Adrenal gland (tissue), 5 donors: Measurements from ENCODE around the gene CUTA.

Experiments
- CTCF ChIP-seq, 6 experiments: fragments of 450-650 bp in 4 of 6; fragments of 200-600 bp in 2 of 6; sonication (generic) in 1 of 6; IDR thresholded peaks; 1 replicate in 5 of 6; 2 replicates in 1 of 6; pipeline versions ENCODE4 v1.5.1 to v1.8.0; 2016 to 2021; ENCODE audit warnings: antibody characterized with exemption in 6 of 6, mild to moderate bottlenecking in 2 of 6, moderate library complexity in 1 of 6
- POLR2A ChIP-seq, 2 donors: fragments of 450-650 bp; IDR thresholded peaks; one replicate each; pipeline ENCODE4 v1.6.1; 2017; ENCODE audit warnings: antibody characterized with exemption in 2 of 2, mild to moderate bottlenecking in 2 of 2, moderate library complexity in 1 of 2
- donor health status: DM: no; HTN: no; CAD: no.

- no peak for TF ChIP-seq CTCF (IDR thresholded peaks at IDR 0.05)
- TF ChIP-seq POLR2A (IDR thresholded peaks at IDR 0.05) = no peak
Measured at GRCh38 chr6:33375143-33375671, 42.7 kb downstream of the CUTA start.
